MM.1S (cell line): Measurements from ENCODE around the gene PLEKHM3.

Experiments used
- EZH2 ChIP-seq: fragments of 300-600 bp; sonication (generic); optimal IDR thresholded peaks from 2 replicates; pipeline ENCODE3; 2017; ENCODE audit warnings: low read depth, mild to moderate bottlenecking, antibody characterized with exemption, low read length, mixed read lengths
- TF ChIP-seq, protein P1 (sequence below): fragments of 300-600 bp; sonication (generic); IDR thresholded peaks from 2 replicates; pipeline ENCODE4 v1.5.1; 2016; ENCODE audit warnings: antibody characterized with exemption, low read length, mixed read lengths

DNA sequence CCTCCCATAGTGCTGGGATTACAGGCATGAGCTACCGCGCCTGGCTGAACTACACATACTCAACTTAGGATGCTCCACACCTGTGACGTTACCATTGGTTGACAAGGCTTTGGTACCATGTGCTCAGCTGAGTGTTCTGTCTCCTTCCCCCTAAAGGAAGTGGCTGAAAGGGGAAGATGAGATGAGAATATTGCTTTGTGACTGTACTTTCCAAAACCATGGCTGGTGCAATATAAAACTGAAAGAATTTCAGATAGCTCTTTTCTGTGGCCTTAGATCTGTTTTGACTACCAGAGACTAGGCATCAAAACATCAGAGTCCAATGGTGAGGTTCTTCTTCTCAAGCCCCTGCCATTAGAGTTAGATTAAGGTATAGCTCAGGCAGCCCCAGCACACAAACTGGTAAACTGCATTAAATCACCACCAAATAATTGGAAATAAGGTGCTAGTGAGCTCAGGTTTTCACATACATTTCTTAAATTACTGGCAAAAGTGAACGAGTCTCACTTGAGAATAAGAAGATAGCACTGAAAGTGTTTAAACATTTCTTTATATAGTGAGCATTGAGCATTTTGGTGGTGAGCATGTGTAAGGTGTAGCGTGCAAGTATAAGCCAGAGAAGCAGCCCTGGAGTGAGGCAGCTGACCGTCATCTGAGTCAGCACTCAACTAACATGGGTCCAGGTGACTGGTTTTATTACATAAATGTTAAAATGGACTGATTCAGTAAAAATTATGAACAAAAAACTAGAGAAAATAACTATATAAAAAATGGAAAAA, 142.1 kb downstream of the PLEKHM3 start:
- TF ChIP-seq, protein P1, sequence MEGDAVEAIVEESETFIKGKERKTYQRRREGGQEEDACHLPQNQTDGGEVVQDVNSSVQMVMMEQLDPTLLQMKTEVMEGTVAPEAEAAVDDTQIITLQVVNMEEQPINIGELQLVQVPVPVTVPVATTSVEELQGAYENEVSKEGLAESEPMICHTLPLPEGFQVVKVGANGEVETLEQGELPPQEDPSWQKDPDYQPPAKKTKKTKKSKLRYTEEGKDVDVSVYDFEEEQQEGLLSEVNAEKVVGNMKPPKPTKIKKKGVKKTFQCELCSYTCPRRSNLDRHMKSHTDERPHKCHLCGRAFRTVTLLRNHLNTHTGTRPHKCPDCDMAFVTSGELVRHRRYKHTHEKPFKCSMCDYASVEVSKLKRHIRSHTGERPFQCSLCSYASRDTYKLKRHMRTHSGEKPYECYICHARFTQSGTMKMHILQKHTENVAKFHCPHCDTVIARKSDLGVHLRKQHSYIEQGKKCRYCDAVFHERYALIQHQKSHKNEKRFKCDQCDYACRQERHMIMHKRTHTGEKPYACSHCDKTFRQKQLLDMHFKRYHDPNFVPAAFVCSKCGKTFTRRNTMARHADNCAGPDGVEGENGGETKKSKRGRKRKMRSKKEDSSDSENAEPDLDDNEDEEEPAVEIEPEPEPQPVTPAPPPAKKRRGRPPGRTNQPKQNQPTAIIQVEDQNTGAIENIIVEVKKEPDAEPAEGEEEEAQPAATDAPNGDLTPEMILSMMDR, result no peak
- no peak for TF ChIP-seq EZH2
